Progenitor cell of endocrine pancreas (in vitro differentiated cells): ENCODE measurements around the gene FBXW7. TPM values are rescaled to one million over a fixed set of nuclear protein-coding genes. Genes with fewer than 3 reads are reported as not detected.

ENCODE experiments used
- DNase-seq: peaks from one replicate; pipeline ENCODE4 v3.0.0; 2021; ENCODE audit warnings: low spot score; ENCODE audit not compliant: unreplicated experiment
- H3K27ac Mint-ChIP-seq: 2 replicates; pipeline ENCODE4 v1.8.0; 2021; ENCODE audit warnings: mild to moderate bottlenecking, moderate library complexity, mixed read lengths
- H3K27me3 Mint-ChIP-seq: 2 replicates; pipeline ENCODE4 v1.8.0; 2021; ENCODE audit warnings: mixed read lengths
- H3K36me3 Mint-ChIP-seq: 2 replicates; pipeline ENCODE4 v1.8.0; 2022; ENCODE audit warnings: mixed read lengths; ENCODE audit not compliant: insufficient read depth
- H3K4me1 Mint-ChIP-seq: 2 replicates; pipeline ENCODE4 v1.8.0; 2021; ENCODE audit warnings: low read depth, mixed read lengths
- H3K4me3 Mint-ChIP-seq: 2 replicates; pipeline ENCODE4 v1.8.0; 2021; ENCODE audit warnings: low read depth, mild to moderate bottlenecking, moderate library complexity, mixed read lengths
- H3K9me3 Mint-ChIP-seq: 2 replicates; pipeline ENCODE4 v1.8.0; 2021; ENCODE audit warnings: low read depth, mixed read lengths
- CTCF ChIP-seq: fragments of 200-600 bp; sonication (generic); IDR thresholded peaks from one replicate; pipeline ENCODE4 v1.5.0; 2021; ENCODE audit warnings: antibody characterized with exemption, mild to moderate bottlenecking; ENCODE audit not compliant: unreplicated experiment
- total RNA-seq: library from RNA; stranded (reverse); gene quantifications from 2 replicates; pipeline ENCODE4 v1.2.1, GENCODE V29; 2021

The FBXW7 gene
- total RNA-seq, 1 donor from 2014 or later = 52.1 TPM

- Mint-ChIP-seq H3K9me3 (peaks cover 4% of the 10 kb centered on the region), H3K27ac (no peak overlapping the region), H3K4me3 (no peak overlapping the region), H3K36me3 (peaks cover 13% of the 10 kb centered on the region), H3K27me3 (no peaks in the 10 kb centered on the region), H3K4me1 (no peaks in the 10 kb centered on the region)
- peak; percentile 11 for TF ChIP-seq CTCF
- no peak for DNase-seq
Observed at GRCh38 chr4:152401424-152401823, 134.5 kb downstream of the FBXW7 start.

GRCh38 chr4:152399246-152399645 is 136.6 kb downstream of the FBXW7 start:
- Mint-ChIP-seq H3K4me1 (no peaks in the 10 kb centered on the region), H3K4me3 (no peak overlapping the region), H3K27me3 (no peaks in the 10 kb centered on the region), H3K27ac (no peak overlapping the region), H3K9me3 (peaks cover 4% of the 10 kb centered on the region), H3K36me3 (peaks cover 12% of the 10 kb centered on the region)
- DNase-seq = no peak
- TF ChIP-seq CTCF = no peak

- no peak overlapping the region for H3K27ac Mint-ChIP-seq
- peaks cover 8% of the 10 kb centered on the region for H3K36me3 Mint-ChIP-seq
- peaks cover 4% of the 10 kb centered on the region for H3K9me3 Mint-ChIP-seq
- no peaks in the 10 kb centered on the region for H3K4me1 Mint-ChIP-seq
- peak; percentile 66 for TF ChIP-seq CTCF
- H3K4me3 Mint-ChIP-seq = no peak overlapping the region
- H3K27me3 Mint-ChIP-seq = no peaks in the 10 kb centered on the region
- no peak for DNase-seq
Observed at GRCh38 chr4:152398060-152398459, 137.8 kb downstream of the FBXW7 start.

- Mint-ChIP-seq H3K27ac (no peak overlapping the region), H3K4me1 (no peaks in the 10 kb centered on the region), H3K4me3 (no peak overlapping the region), H3K9me3 (no peaks in the 10 kb centered on the region), H3K36me3 (peaks cover 4% of the 10 kb centered on the region), H3K27me3 (no peaks in the 10 kb centered on the region)
- no peak for DNase-seq
- no peak for TF ChIP-seq CTCF
Observed at GRCh38 chr4:152394791-152395190, 141.1 kb downstream of the FBXW7 start.

GRCh38 chr4:152392079-152392478 is 143.8 kb downstream of the FBXW7 start:
- Mint-ChIP-seq H3K9me3 (no peaks in the 10 kb centered on the region), H3K4me3 (no peak overlapping the region), H3K36me3 (peaks cover 4% of the 10 kb centered on the region), H3K4me1 (no peaks in the 10 kb centered on the region), H3K27me3 (no peaks in the 10 kb centered on the region), H3K27ac (no peak overlapping the region)
- TF ChIP-seq CTCF = no peak
- no peak for DNase-seq
